Liver (tissue), 9 donors: Measurements from ENCODE around the gene EIPR1. TPM values are rescaled to one million over a fixed set of nuclear protein-coding genes. Genes with fewer than 3 reads are reported as not detected.

Experiments
- DNase-seq: peaks from one replicate; pipeline ENCODE4 v3.0.0-alpha.2; 2017; ENCODE audit warnings: low spot score
- H3K27ac ChIP-seq, 2 donors: one replicate each; pipeline ENCODE4 v1.7.0; 2013; ENCODE audit warnings: inconsistent platforms in 2 of 2, low read length in 2 of 2, control low read depth in 1 of 2, low read depth in 1 of 2, mild to moderate bottlenecking in 1 of 2
- H3K27me3 ChIP-seq, 4 donors: one replicate each; pipeline versions ENCODE4 v1.6.1 to v1.7.0; 2013; ENCODE audit warnings: low read length in 3 of 4, inconsistent platforms in 1 of 4, mild to moderate bottlenecking in 1 of 4, moderate library complexity in 1 of 4; ENCODE audit not compliant: control insufficient read depth in 4 of 4, insufficient read depth in 4 of 4
- H3K36me3 ChIP-seq, 4 donors: one replicate each; pipeline versions ENCODE4 v1.6.1 to v1.7.0; 2013; ENCODE audit warnings: low read length in 3 of 4, mild to moderate bottlenecking in 3 of 4, low read depth in 1 of 4, moderate library complexity in 1 of 4; ENCODE audit not compliant: control insufficient read depth in 4 of 4, insufficient read depth in 3 of 4
- H3K4me1 ChIP-seq, 4 donors: one replicate each; pipeline versions ENCODE4 v1.6.1 to v1.7.0; 2013; ENCODE audit warnings: low read length in 3 of 4, mild to moderate bottlenecking in 3 of 4, moderate library complexity in 1 of 4; ENCODE audit not compliant: control insufficient read depth in 4 of 4, insufficient read depth in 4 of 4
- H3K4me3 ChIP-seq, 3 donors: one replicate each; pipeline versions ENCODE4 v1.6.1 to v1.7.0; 2013; ENCODE audit warnings: low read length in 3 of 3, control low read depth in 1 of 3, low read depth in 1 of 3, mild to moderate bottlenecking in 1 of 3
- H3K9ac ChIP-seq, 2 donors: one replicate each; pipeline ENCODE4 v1.7.0; 2013; ENCODE audit warnings: low read length in 2 of 2, mild to moderate bottlenecking in 2 of 2, moderate library complexity in 2 of 2, control low read depth in 1 of 2, low read depth in 1 of 2
- H3K9me3 ChIP-seq, 4 donors: one replicate each; pipeline versions ENCODE4 v1.6.1 to v1.7.0; 2013; ENCODE audit warnings: low read length in 3 of 4; ENCODE audit not compliant: control insufficient read depth in 4 of 4
- ATF3 ChIP-seq: IDR thresholded peaks from 2 replicates; pipeline ENCODE4 v1.6.1; 2016; ENCODE audit warnings: antibody characterized with exemption
- CTCF ChIP-seq: fragments of 150-350 bp; IDR thresholded peaks from 2 replicates; pipeline ENCODE4 v1.5.1; 2017; ENCODE audit warnings: improper control_type of control experiment, low read depth, low read length; ENCODE audit not compliant: missing input control
- EGR1 ChIP-seq, 2 donors: IDR thresholded peaks; 2 replicates each; pipeline ENCODE4 v1.6.1; 2016 to 2018; ENCODE audit warnings: antibody characterized with exemption in 2 of 2, low read depth in 2 of 2
- FOXA1 ChIP-seq: IDR thresholded peaks from 2 replicates; pipeline ENCODE4 v1.6.1; 2016; ENCODE audit warnings: antibody characterized with exemption
- FOXA2 ChIP-seq: IDR thresholded peaks from 2 replicates; pipeline ENCODE4 v1.6.1; 2016; ENCODE audit warnings: antibody characterized with exemption
- GABPA ChIP-seq, 2 donors: IDR thresholded peaks in 1 of 2; conservative IDR thresholded peaks in 1 of 2; 2 replicates each; pipeline ENCODE4 v1.6.1; 2016; ENCODE audit warnings: antibody characterized with exemption in 2 of 2, mild to moderate bottlenecking in 1 of 2, moderate library complexity in 1 of 2
- HNF4A ChIP-seq, 2 donors: conservative IDR thresholded peaks; 2 replicates each; pipeline ENCODE4 v1.6.1; 2016; ENCODE audit warnings: antibody characterized with exemption in 2 of 2, mild to moderate bottlenecking in 2 of 2
- HNF4G ChIP-seq: IDR thresholded peaks from 2 replicates; pipeline ENCODE4 v1.6.1; 2016; ENCODE audit warnings: antibody characterized with exemption
- JUND ChIP-seq, 2 donors: IDR thresholded peaks; 2 replicates each; pipeline ENCODE4 v1.6.1; 2016; ENCODE audit warnings: antibody characterized with exemption in 2 of 2
- MAX ChIP-seq: IDR thresholded peaks from 2 replicates; pipeline ENCODE4 v1.6.1; 2016; ENCODE audit warnings: antibody characterized with exemption
- NR2F2 ChIP-seq: IDR thresholded peaks from 2 replicates; pipeline ENCODE4 v1.6.1; 2016; ENCODE audit warnings: antibody characterized with exemption
- RAD21 ChIP-seq, 2 donors: IDR thresholded peaks; 2 replicates each; pipeline ENCODE4 v1.6.1; 2016; ENCODE audit warnings: antibody characterized with exemption in 2 of 2, mild to moderate bottlenecking in 2 of 2
- REST ChIP-seq: IDR thresholded peaks from 2 replicates; pipeline ENCODE4 v1.6.1; 2016; ENCODE audit warnings: antibody characterized with exemption, mild to moderate bottlenecking
- RXRA ChIP-seq, 2 donors: IDR thresholded peaks; 2 replicates each; pipeline ENCODE4 v1.6.1; 2017 to 2018; ENCODE audit warnings: antibody characterized with exemption in 2 of 2, mild to moderate bottlenecking in 1 of 2
- SP1 ChIP-seq: IDR thresholded peaks from 2 replicates; pipeline ENCODE4 v1.6.1; 2018; ENCODE audit warnings: antibody characterized with exemption, mild to moderate bottlenecking
- TAF1 ChIP-seq: conservative IDR thresholded peaks from 2 replicates; pipeline ENCODE4 v1.6.1; 2016; ENCODE audit warnings: antibody characterized with exemption, mild to moderate bottlenecking
- YY1 ChIP-seq: IDR thresholded peaks from 2 replicates; pipeline ENCODE4 v1.6.1; 2016; ENCODE audit warnings: antibody characterized with exemption, mild to moderate bottlenecking
- ZBTB33 ChIP-seq: IDR thresholded peaks from 2 replicates; pipeline ENCODE4 v1.6.1; 2016; ENCODE audit warnings: antibody characterized with exemption
- WGBS: extraction: QIAGEN DNeasy Blood & Tissue Kit; methylation state at CpG from one replicate; pipeline ENCODE4 v1.1.7; 2013; 5-methylcytosine and 5-hydroxymethylcytosine counted together
- polyA plus RNA-seq, 2 donors: library from polyadenylated mRNA; stranded (reverse) in 1 of 2; unstranded in 1 of 2; fragments of 200-250 nt in 1 of 2; fragments of >200 nt in 1 of 2; fragmentation: Nextera tagmentation in 1 of 2; extraction: Ambion mirVana in 1 of 2; gene quantifications; one replicate each; pipeline versions ENCODE4 v1.2.1 to v1.2.3, GENCODE V29; 2013 to 2015
- total RNA-seq, 2 donors: library from RNA; depleted of rRNA; stranded (reverse); fragments of >200 nt; gene quantifications; one replicate each; pipeline ENCODE4 v1.2.3, GENCODE V29; 2014
- donor health status: healthy.
- donor health status: healthy.
- donor health status: healthy.
- donor health status: healthy.
- donor health status: healthy.

EIPR1 gene
- total and polyA plus RNA-seq, 4 donors: 7.6 to 12.1 (median 11.4) TPM

- Histone ChIP-seq H3K9ac (no peak overlapping the region), H3K36me3 (no peaks in the 10 kb centered on the region), H3K27me3 (no peaks in the 10 kb centered on the region), H3K27ac (no peak overlapping the region), H3K4me1 (no peaks in the 10 kb centered on the region), H3K4me3 (no peak overlapping the region), H3K9me3 (no peaks in the 10 kb centered on the region)
- TF ChIP-seq RXRA (IDR thresholded peaks at IDR 0.05) (no peak), EGR1 (IDR thresholded peaks at IDR 0.05; ENCODE audit: low read depth in 2 of 2) (no peak), CTCF (no peak), FOXA2 (no peak), TAF1 (no peak), MAX (no peak), ZBTB33 (no peak), FOXA1 (no peak), HNF4G (no peak), YY1 (no peak), GABPA (IDR thresholded peaks at IDR 0.05 in 1 of 2, conservative IDR thresholded peaks at IDR 0.05 in 1 of 2) (no peak), RAD21 (IDR thresholded peaks at IDR 0.05) (no peak), HNF4A (conservative IDR thresholded peaks at IDR 0.05) (no peak), REST (no peak), SP1 (no peak), ATF3 (no peak), NR2F2 (no peak), JUND (IDR thresholded peaks at IDR 0.05) (no peak)
- DNase-seq: no peak
- WGBS: 76% methylated on average over 9 of the region's 9 CpGs
Observed at GRCh38 chr2:3242747-3243369, 134.8 kb downstream of the EIPR1 start.
